A549 (cell line): ENCODE measurements around the gene GABRA5. TPM values are rescaled to one million over a fixed set of nuclear protein-coding genes. Genes with fewer than 3 reads are reported as not detected.

ENCODE experiments used
- ATAC-seq, 2 experiments: fragments of 200-7000 bp in 1 of 2; fragments of >200 bp in 1 of 2; cut with Nextera tagmentation in 1 of 2; cut with Tn5 transposase in 1 of 2; 3 replicates each; pipeline versions ENCODE4 v1.8.0 to v1.9.1; 2018 to 2020; ENCODE audit warnings: mild to moderate bottlenecking in 1 of 2, moderate library complexity in 1 of 2
- CTCF ChIA-PET: fragments of 300-600 bp; sonication (Branson Sonifier 250); formaldehyde crosslinking; extraction: SDS; loops from one replicate; lab custom pipeline; 2021; ENCODE audit warnings: antibody characterized with exemption, inconsistent platforms; lab: Yijun Ruan, JAX
- POLR2A ChIA-PET: fragments of 350-600 bp; formaldehyde crosslinking; extraction: SDS; loops from one replicate; lab custom pipeline; 2021; ENCODE audit warnings: antibody characterized with exemption, inconsistent platforms; lab: Yijun Ruan, JAX
- DNase-seq, 2 experiments: peaks; one replicate each; pipeline versions ENCODE4 v3.0.0 to v3.0.0-alpha.2; 2011 to 2016; ENCODE audit warnings: low read depth in 1 of 2, low spot score in 1 of 2
- FAIRE-seq: peaks from 2 replicates; lab custom pipeline; 2011; peaks lifted over from hg19 to GRCh38; lab: Jason Lieb, UNC
- H3K27ac ChIP-seq, 2 experiments: fragments of >200 bp; sonication (Bioruptor Twin); formaldehyde crosslinking; 3 replicates each; pipeline ENCODE4 v1.5.1; 2016 to 2017
- H3K4me1 ChIP-seq: fragments of >200 bp; sonication (Bioruptor Twin); formaldehyde crosslinking; 3 replicates; pipeline ENCODE4 v1.6.1; 2016
- H3K4me2 ChIP-seq: fragments of >200 bp; sonication (Bioruptor Twin); formaldehyde crosslinking; 3 replicates; pipeline ENCODE4 v1.6.1; 2016
- H3K4me3 ChIP-seq: fragments of >200 bp; sonication (Bioruptor Twin); formaldehyde crosslinking; 3 replicates; pipeline ENCODE4 v1.5.1; 2016
- H3K9me3 ChIP-seq: fragments of >200 bp; sonication (Bioruptor Twin); formaldehyde crosslinking; 3 replicates; pipeline ENCODE4 v1.6.1; 2016
- ATOH8 ChIP-seq: fragments of 250-450 bp; sonication (Bioruptor Pico); IDR thresholded peaks from 2 replicates; pipeline ENCODE4 v1.5.0; 2020; ENCODE audit warnings: low read depth, mild to moderate bottlenecking, moderate library complexity
- CEBPB ChIP-seq, 2 experiments: fragments of >200 bp in 1 of 2; sonication (Bioruptor Twin) in 1 of 2; formaldehyde crosslinking in 1 of 2; IDR thresholded peaks; 2 replicates each; pipeline ENCODE4 v1.6.1; 2012 to 2016
- EHF ChIP-seq: fragments of 250-450 bp; sonication (Bioruptor Pico); IDR thresholded peaks from 2 replicates; pipeline ENCODE4 v1.5.0; 2020; ENCODE audit warnings: mild to moderate bottlenecking
- EHMT2 ChIP-seq: fragments of 200-600 bp; sonication (generic); IDR thresholded peaks from 2 replicates; pipeline ENCODE4 v1.6.1; 2016; ENCODE audit warnings: antibody characterized with exemption, low read depth, mild to moderate bottlenecking, moderate library complexity
- EP300 ChIP-seq, 2 experiments: fragments of >200 bp; sonication (Bioruptor Twin); formaldehyde crosslinking; IDR thresholded peaks; 2 replicates in 1 of 2; 3 replicates in 1 of 2; pipeline ENCODE4 v1.6.1; 2016 to 2017
- ESRRA ChIP-seq: fragments of 150-350 bp; IDR thresholded peaks from 2 replicates; pipeline ENCODE4 v1.6.1; 2014; ENCODE audit warnings: mild to moderate bottlenecking, low read length, borderline replicate concordance
- GATA3 ChIP-seq: IDR thresholded peaks from 2 replicates; pipeline ENCODE4 v1.6.1; 2012; ENCODE audit warnings: borderline replicate concordance
- HOXA7 ChIP-seq: fragments of 250-450 bp; sonication (Bioruptor Pico); IDR thresholded peaks from 2 replicates; pipeline ENCODE4 v1.5.0; 2020; ENCODE audit warnings: mild to moderate bottlenecking, moderate library complexity
- HOXB13 ChIP-seq: fragments of 250-450 bp; sonication (Bioruptor Pico); IDR thresholded peaks from 2 replicates; pipeline ENCODE4 v1.5.0; 2020; ENCODE audit warnings: low read depth, mild to moderate bottlenecking, moderate library complexity
- HOXB5 ChIP-seq: fragments of 250-450 bp; sonication (Bioruptor Pico); IDR thresholded peaks from 2 replicates; pipeline ENCODE4 v1.5.0; 2020; ENCODE audit warnings: mild to moderate bottlenecking, moderate library complexity
- KDM1A ChIP-seq: fragments of 200-600 bp; sonication (generic); IDR thresholded peaks from 2 replicates; pipeline ENCODE4 v1.6.1; 2016; ENCODE audit warnings: low read depth, mild to moderate bottlenecking
- NPAS2 ChIP-seq: fragments of 250-450 bp; sonication (Bioruptor Pico); IDR thresholded peaks from 2 replicates; pipeline ENCODE4 v1.8.0; 2022; ENCODE audit warnings: mild to moderate bottlenecking, moderate library complexity, borderline replicate concordance
- NR3C1 ChIP-seq: fragments of >200 bp; sonication (Bioruptor Twin); formaldehyde crosslinking; IDR thresholded peaks from 3 replicates; pipeline ENCODE4 v1.6.1; 2017
- POLR2A ChIP-seq: IDR thresholded peaks from 2 replicates; pipeline ENCODE4 v1.6.1; 2012; ENCODE audit warnings: mild to moderate bottlenecking, low read length
- RAD21 ChIP-seq, 2 experiments: fragments of >200 bp in 1 of 2; sonication (Bioruptor Twin) in 1 of 2; formaldehyde crosslinking in 1 of 2; IDR thresholded peaks in 1 of 2; conservative IDR thresholded peaks in 1 of 2; 2 replicates in 1 of 2; 3 replicates in 1 of 2; pipeline ENCODE4 v1.6.1; 2012 to 2018; ENCODE audit warnings: inconsistent platforms in 1 of 2
- RARB ChIP-seq: fragments of 250-450 bp; sonication (Bioruptor Pico); IDR thresholded peaks from 2 replicates; pipeline ENCODE4 v1.8.0; 2021; ENCODE audit warnings: mild to moderate bottlenecking, moderate library complexity
- SMC3 ChIP-seq: fragments of >200 bp; sonication (Bioruptor Twin); formaldehyde crosslinking; IDR thresholded peaks from 3 replicates; pipeline ENCODE4 v1.6.1; 2018; ENCODE audit warnings: inconsistent platforms
- SREBF2 ChIP-seq: fragments of 450-650 bp; IDR thresholded peaks from 2 replicates; pipeline ENCODE4 v1.6.1; 2014; ENCODE audit warnings: mild to moderate bottlenecking, moderate library complexity
- TFCP2L1 ChIP-seq: fragments of 250-450 bp; sonication (Bioruptor Pico); IDR thresholded peaks from 2 replicates; pipeline ENCODE4 v1.5.0; 2021; ENCODE audit warnings: mild to moderate bottlenecking
- ZFP36 ChIP-seq: fragments of 450-650 bp; IDR thresholded peaks from 2 replicates; pipeline ENCODE4 v1.6.1; 2014; ENCODE audit warnings: borderline replicate concordance; ENCODE audit not compliant: partially characterized antibody
- WGBS: methylation state at CpG from one replicate; pipeline ENCODE4 v1.1.6; 2017; ENCODE audit errors: missing lambda C conversion rate; 5-methylcytosine and 5-hydroxymethylcytosine counted together
- polyA plus RNA-seq, 4 experiments: library from polyadenylated mRNA; depleted of rRNA in 3 of 4; stranded (reverse); fragments of >200 nt; fragmentation: RNase III in 1 of 4; extraction: RNeasy Plus Mini Kit Qiagen cat#74134 plus additional on column Dnase treatment in 1 of 4; gene quantifications; 2 replicates in 3 of 4; 3 replicates in 1 of 4; pipeline ENCODE4 v1.2.3, GENCODE V29; 2011 to 2017
- TF ChIP-seq, protein P1 (sequence below): fragments of >200 bp; sonication (Bioruptor Twin); formaldehyde crosslinking; IDR thresholded peaks from 2 replicates; pipeline ENCODE4 v1.6.1; 2016
- TF ChIP-seq, protein P2 (sequence below): fragments of 150-350 bp; IDR thresholded peaks from 2 replicates; pipeline ENCODE4 v1.6.1; 2014; ENCODE audit warnings: low read depth, mild to moderate bottlenecking, low read length
- TF ChIP-seq, protein P3 (sequence below): fragments of 450-650 bp; IDR thresholded peaks from 2 replicates; pipeline ENCODE4 v1.6.1; 2014; ENCODE audit warnings: antibody characterized with exemption
- TF ChIP-seq, protein P4 (sequence below): fragments of >200 bp; sonication (Bioruptor Twin); formaldehyde crosslinking; IDR thresholded peaks from 3 replicates; pipeline ENCODE4 v1.5.1; 2016

The GABRA5 gene
- polyA plus RNA-seq, 2 of the 4 experiments (the other 2 are of a cell fraction), result 89.1 to 91.7 TPM

- CTCF ChIA-PET, result interaction anchor here (0.6 to 3.5 kb wide), 17 partner anchors 9 to 1235 kb away, joined by 3 to 30 read pairs (median 4); partner anchors contain the start of gene GABRG3
- no peak overlapping the region for H3K4me3 ChIP-seq
Measured at GRCh38 chr15:26891448-26892181, 24.8 kb downstream of the GABRA5 start.

GRCh38 chr15:26892182-26892518 is 25.3 kb downstream of the GABRA5 start:
- Histone ChIP-seq H3K27ac (no peak overlapping the region), H3K4me3 (no peak overlapping the region), H3K4me2 (no peak overlapping the region), H3K9me3 (no peaks in the 10 kb centered on the region), H3K4me1 (peaks cover 20% of the 10 kb centered on the region)
- TF ChIP-seq NPAS2 (CRISPR knock-in tag), result no peak
- no peak for TF ChIP-seq HOXB5 (CRISPR knock-in tag)
- TF ChIP-seq, protein P1, sequence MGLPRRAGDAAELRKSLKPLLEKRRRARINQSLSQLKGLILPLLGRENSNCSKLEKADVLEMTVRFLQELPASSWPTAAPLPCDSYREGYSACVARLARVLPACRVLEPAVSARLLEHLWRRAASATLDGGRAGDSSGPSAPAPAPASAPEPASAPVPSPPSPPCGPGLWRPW, result no peak
- TF ChIP-seq, protein P2, sequence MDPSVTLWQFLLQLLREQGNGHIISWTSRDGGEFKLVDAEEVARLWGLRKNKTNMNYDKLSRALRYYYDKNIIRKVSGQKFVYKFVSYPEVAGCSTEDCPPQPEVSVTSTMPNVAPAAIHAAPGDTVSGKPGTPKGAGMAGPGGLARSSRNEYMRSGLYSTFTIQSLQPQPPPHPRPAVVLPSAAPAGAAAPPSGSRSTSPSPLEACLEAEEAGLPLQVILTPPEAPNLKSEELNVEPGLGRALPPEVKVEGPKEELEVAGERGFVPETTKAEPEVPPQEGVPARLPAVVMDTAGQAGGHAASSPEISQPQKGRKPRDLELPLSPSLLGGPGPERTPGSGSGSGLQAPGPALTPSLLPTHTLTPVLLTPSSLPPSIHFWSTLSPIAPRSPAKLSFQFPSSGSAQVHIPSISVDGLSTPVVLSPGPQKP, result no peak
- no peak for TF ChIP-seq CEBPB (IDR thresholded peaks at IDR 0.05)
- TF ChIP-seq POLR2A, result no peak
- TF ChIP-seq EP300 (IDR thresholded peaks at IDR 0.05), result no peak
- no peak for TF ChIP-seq RARB (CRISPR knock-in tag)
- TF ChIP-seq NR3C1, result no peak
- no peak for TF ChIP-seq EHMT2
- TF ChIP-seq HOXA7 (CRISPR knock-in tag), result no peak
- no peak for TF ChIP-seq EHF (CRISPR knock-in tag)
- TF ChIP-seq ESRRA, result no peak
- TF ChIP-seq, protein P3, sequence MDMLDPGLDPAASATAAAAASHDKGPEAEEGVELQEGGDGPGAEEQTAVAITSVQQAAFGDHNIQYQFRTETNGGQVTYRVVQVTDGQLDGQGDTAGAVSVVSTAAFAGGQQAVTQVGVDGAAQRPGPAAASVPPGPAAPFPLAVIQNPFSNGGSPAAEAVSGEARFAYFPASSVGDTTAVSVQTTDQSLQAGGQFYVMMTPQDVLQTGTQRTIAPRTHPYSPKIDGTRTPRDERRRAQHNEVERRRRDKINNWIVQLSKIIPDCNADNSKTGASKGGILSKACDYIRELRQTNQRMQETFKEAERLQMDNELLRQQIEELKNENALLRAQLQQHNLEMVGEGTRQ, result no peak
- TF ChIP-seq TFCP2L1 (CRISPR knock-in tag), result no peak
- TF ChIP-seq GATA3, result no peak
- TF ChIP-seq HOXB13, result no peak
- no peak for TF ChIP-seq ATOH8 (CRISPR knock-in tag)
- ChIA-PET CTCF (interaction anchor here (1.3 to 3.5 kb wide), 3 partner anchors 12 to 813 kb away, joined by 5 to 21 read pairs (median 7); no protein-coding TSS in a partner anchor), POLR2A (no interaction called here)
- WGBS, result 77% methylated on average over 24 of the region's 24 CpGs
- DNase-seq (no peak), ATAC-seq (no peak), FAIRE-seq (no peak)

More at GRCh38 chr15:26891448-26892181, 24.8 kb downstream of the GABRA5 start:
- Histone ChIP-seq H3K9me3 (no peaks in the 10 kb centered on the region), H3K27ac (no peak overlapping the region), H3K4me1 (peaks cover 20% of the 10 kb centered on the region), H3K4me2 (no peak overlapping the region)
- FAIRE-seq (peak; percentile 36), ATAC-seq (peak; percentile 61 to 79; a peak in 4 of 6 replicates), DNase-seq (peak; percentile 48 to 70)
- TF ChIP-seq SMC3, result peak; percentile 60
- peak; percentile 68 to 79 for TF ChIP-seq RAD21 (conservative IDR thresholded peaks at IDR 0.05 in 1 of 2, IDR thresholded peaks at IDR 0.05 in 1 of 2)
- TF ChIP-seq SREBF2, result no peak
- TF ChIP-seq, protein P4, sequence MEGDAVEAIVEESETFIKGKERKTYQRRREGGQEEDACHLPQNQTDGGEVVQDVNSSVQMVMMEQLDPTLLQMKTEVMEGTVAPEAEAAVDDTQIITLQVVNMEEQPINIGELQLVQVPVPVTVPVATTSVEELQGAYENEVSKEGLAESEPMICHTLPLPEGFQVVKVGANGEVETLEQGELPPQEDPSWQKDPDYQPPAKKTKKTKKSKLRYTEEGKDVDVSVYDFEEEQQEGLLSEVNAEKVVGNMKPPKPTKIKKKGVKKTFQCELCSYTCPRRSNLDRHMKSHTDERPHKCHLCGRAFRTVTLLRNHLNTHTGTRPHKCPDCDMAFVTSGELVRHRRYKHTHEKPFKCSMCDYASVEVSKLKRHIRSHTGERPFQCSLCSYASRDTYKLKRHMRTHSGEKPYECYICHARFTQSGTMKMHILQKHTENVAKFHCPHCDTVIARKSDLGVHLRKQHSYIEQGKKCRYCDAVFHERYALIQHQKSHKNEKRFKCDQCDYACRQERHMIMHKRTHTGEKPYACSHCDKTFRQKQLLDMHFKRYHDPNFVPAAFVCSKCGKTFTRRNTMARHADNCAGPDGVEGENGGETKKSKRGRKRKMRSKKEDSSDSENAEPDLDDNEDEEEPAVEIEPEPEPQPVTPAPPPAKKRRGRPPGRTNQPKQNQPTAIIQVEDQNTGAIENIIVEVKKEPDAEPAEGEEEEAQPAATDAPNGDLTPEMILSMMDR, result peak; percentile 63
- no peak for TF ChIP-seq ZFP36
- no peak for TF ChIP-seq KDM1A
- POLR2A ChIA-PET, result no interaction called here
- 63% methylated on average over 36 of the region's 37 CpGs for WGBS
